Measurements from ENCODE around the gene MTCH1. TPM values are rescaled to one million over a fixed set of nuclear protein-coding genes. Genes with fewer than 3 reads are reported as not detected.
"Not testable (repeated sequence)": the region's sequence is repeated elsewhere in the genome, so short reads cannot be mapped to it uniquely, and the experiment has no call there.

MTCH1 gene
- total RNA-seq, 1 donor from 2014 or later, result 194 TPM

- no peak overlapping the region for H3K4me3 ChIP-seq
Observed at GRCh38 chr6:36955136-36955535, 30.9 kb downstream of the MTCH1 start.

GRCh38 chr6:36954262-36954931 lies 31.6 kb downstream of the MTCH1 start, which contains the start of gene PI16:
Gene PI16, plus strand, starts transcription at chr6:36954738. Its CDS starts 23 bp downstream, at chr6:36954761.
- no peak within 1 kb of the TSS for H3K27ac ChIP-seq
- no peak within 1 kb of the TSS for H3K4me3 ChIP-seq
- intact Hi-C loops (cut with DNase I), result no loop called here
- DNase-seq (peak; percentile 38), ATAC-seq (no peak)
- no peaks in the 10 kb centered on the region for H3K36me3 ChIP-seq
- H3K9me3 ChIP-seq, result no peaks in the 10 kb centered on the region
- no peaks in the 10 kb centered on the region for H3K27me3 ChIP-seq
- no peaks in the 10 kb centered on the region for H3K4me1 ChIP-seq
- TF ChIP-seq, protein P1, sequence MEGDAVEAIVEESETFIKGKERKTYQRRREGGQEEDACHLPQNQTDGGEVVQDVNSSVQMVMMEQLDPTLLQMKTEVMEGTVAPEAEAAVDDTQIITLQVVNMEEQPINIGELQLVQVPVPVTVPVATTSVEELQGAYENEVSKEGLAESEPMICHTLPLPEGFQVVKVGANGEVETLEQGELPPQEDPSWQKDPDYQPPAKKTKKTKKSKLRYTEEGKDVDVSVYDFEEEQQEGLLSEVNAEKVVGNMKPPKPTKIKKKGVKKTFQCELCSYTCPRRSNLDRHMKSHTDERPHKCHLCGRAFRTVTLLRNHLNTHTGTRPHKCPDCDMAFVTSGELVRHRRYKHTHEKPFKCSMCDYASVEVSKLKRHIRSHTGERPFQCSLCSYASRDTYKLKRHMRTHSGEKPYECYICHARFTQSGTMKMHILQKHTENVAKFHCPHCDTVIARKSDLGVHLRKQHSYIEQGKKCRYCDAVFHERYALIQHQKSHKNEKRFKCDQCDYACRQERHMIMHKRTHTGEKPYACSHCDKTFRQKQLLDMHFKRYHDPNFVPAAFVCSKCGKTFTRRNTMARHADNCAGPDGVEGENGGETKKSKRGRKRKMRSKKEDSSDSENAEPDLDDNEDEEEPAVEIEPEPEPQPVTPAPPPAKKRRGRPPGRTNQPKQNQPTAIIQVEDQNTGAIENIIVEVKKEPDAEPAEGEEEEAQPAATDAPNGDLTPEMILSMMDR (IDR thresholded peaks at IDR 0.05), result no peak

More at GRCh38 chr6:36955136-36955535, 30.9 kb downstream of the MTCH1 start:
- Histone ChIP-seq H3K36me3 (no peaks in the 10 kb centered on the region), H3K27ac (no peak overlapping the region), H3K27me3 (no peaks in the 10 kb centered on the region), H3K4me1 (no peaks in the 10 kb centered on the region), H3K9me3 (no peaks in the 10 kb centered on the region)
- peak; percentile 53 for DNase-seq
- TF ChIP-seq, protein P1 (IDR thresholded peaks at IDR 0.05), result no peak
- intact Hi-C loops (cut with DNase I), result no loop called here
- ATAC-seq, result no peak

GRCh38 chr6:36953931-36954261 lies 32.1 kb downstream of the MTCH1 start:
- TF ChIP-seq, protein P1 (IDR thresholded peaks at IDR 0.05), result no peak
- Histone ChIP-seq H3K27ac (no peak overlapping the region), H3K27me3 (no peaks in the 10 kb centered on the region), H3K4me1 (no peaks in the 10 kb centered on the region), H3K36me3 (no peaks in the 10 kb centered on the region), H3K4me3 (no peak overlapping the region), H3K9me3 (no peaks in the 10 kb centered on the region)
- ATAC-seq (no peak), DNase-seq (no peak)
- intact Hi-C loops (cut with DNase I), result no loop called here

DNA sequence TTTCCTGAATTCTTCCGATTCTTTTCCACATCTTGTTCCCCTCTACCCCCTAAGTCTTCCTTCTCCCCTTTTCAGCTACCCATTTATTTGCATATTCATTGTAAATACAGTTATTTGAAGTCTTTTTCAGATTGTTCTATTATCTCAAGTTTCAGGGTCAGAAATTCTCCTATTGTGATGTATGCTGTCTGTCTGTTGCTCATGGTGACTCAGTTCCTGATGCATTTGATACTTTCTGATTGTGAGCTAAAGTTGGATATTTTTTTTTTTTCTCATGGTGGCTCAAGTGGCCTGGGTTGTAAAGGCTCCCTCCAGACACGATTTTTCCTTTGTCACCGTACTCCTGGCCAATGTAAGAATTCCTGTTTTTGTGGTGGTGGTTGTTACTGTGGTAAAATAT lies 36.4 kb downstream of the MTCH1 start:
- no peaks in the 10 kb centered on the region for H3K27me3 ChIP-seq
- H3K9me3 ChIP-seq, result no peaks in the 10 kb centered on the region
- no peak overlapping the region for H3K4me3 ChIP-seq
- H3K36me3 ChIP-seq, result no peaks in the 10 kb centered on the region
- H3K27ac ChIP-seq, result no peak overlapping the region
- no peaks in the 10 kb centered on the region for H3K4me1 ChIP-seq
- intact Hi-C loops (cut with DNase I), result no loop called here
- DNase-seq (no peak), ATAC-seq (no peak)
- TF ChIP-seq, protein P1 (IDR thresholded peaks at IDR 0.05), result no peak

- H3K4me3 ChIP-seq; intact Hi-C loops (cut with DNase I); H3K27me3 ChIP-seq; H3K4me1 ChIP-seq; H3K9me3 ChIP-seq; H3K27ac ChIP-seq; H3K36me3 ChIP-seq; ATAC-seq: not testable (repeated sequence)
- peak; percentile 48 for DNase-seq
Observed at GRCh38 chr6:36949076-36949475, 36.9 kb downstream of the MTCH1 start.

- Histone ChIP-seq H3K36me3 (no peaks in the 10 kb centered on the region), H3K4me3 (no peak overlapping the region), H3K27ac (no peak overlapping the region), H3K9me3 (no peaks in the 10 kb centered on the region), H3K4me1 (no peaks in the 10 kb centered on the region), H3K27me3 (no peaks in the 10 kb centered on the region)
- TF ChIP-seq, protein P1 (IDR thresholded peaks at IDR 0.05), result no peak
- DNase-seq (peak; percentile 38), ATAC-seq (no peak)
- intact Hi-C loops (cut with DNase I), result no loop called here
Observed at GRCh38 chr6:36947570-36948351, 38.2 kb downstream of the MTCH1 start.

All from upper lobe of right lung (tissue), 1 donor.